H1 (cell line): ENCODE data around the gene TOP2B. TPM values are rescaled to one million over a fixed set of nuclear protein-coding genes. Genes with fewer than 3 reads are reported as not detected.

Source experiments
- CTCF ChIA-PET: fragments of 300-600 bp; sonication (Branson Sonifier 250); formaldehyde crosslinking; loops from one replicate; lab custom pipeline; 2021; ENCODE audit not compliant: partially characterized antibody; lab: Charles Lee
- POLR2A ChIA-PET: fragments of 300-600 bp; sonication (Branson Sonifier 250); formaldehyde crosslinking; loops from one replicate; lab custom pipeline; 2021; ENCODE audit warnings: inconsistent platforms; ENCODE audit not compliant: partially characterized antibody; lab: Charles Lee
- DNase-seq, 2 experiments: peaks; one replicate each; pipeline versions ENCODE4 v3.0.0 to v3.0.0-alpha.2; 2010 to 2022; ENCODE audit warnings: low spot score in 2 of 2, low read depth in 1 of 2, mixed read lengths in 1 of 2
- FAIRE-seq: peaks from 2 replicates; lab custom pipeline; 2011; peaks lifted over from hg19 to GRCh38; lab: Jason Lieb, UNC
- H2AFZ ChIP-seq: 2 replicates; pipeline ENCODE4 v1.8.1; 2012; ENCODE audit warnings: low read length, inconsistent platforms
- H2AK5ac ChIP-seq: 2 replicates; pipeline ENCODE4 v1.6.1; 2013; ENCODE audit warnings: low read depth, low read length
- H2BK120ac ChIP-seq: replicated peaks from 2 replicates; pipeline ENCODE3; 2013; ENCODE audit warnings: low read depth, low read length, inconsistent platforms
- H2BK12ac ChIP-seq: 2 replicates; pipeline ENCODE4 v1.6.1; 2013; ENCODE audit warnings: low read depth, low read length
- H2BK15ac ChIP-seq: 2 replicates; pipeline ENCODE4 v1.6.1; 2013; ENCODE audit warnings: low read length
- H2BK20ac ChIP-seq: 2 replicates; pipeline ENCODE4 v1.6.1; 2013; ENCODE audit warnings: low read length
- H2BK5ac ChIP-seq: 2 replicates; pipeline ENCODE4 v1.6.1; 2013; ENCODE audit warnings: low read depth, low read length
- H3K14ac ChIP-seq: 2 replicates; pipeline ENCODE4 v1.6.1; 2013; ENCODE audit warnings: inconsistent platforms; ENCODE audit not compliant: insufficient read length
- H3K18ac ChIP-seq: 2 replicates; pipeline ENCODE4 v1.6.1; 2013; ENCODE audit warnings: low read length; ENCODE audit errors: extremely low read depth
- H3K23ac ChIP-seq: 2 replicates; pipeline ENCODE4 v1.6.1; 2013; ENCODE audit warnings: inconsistent platforms; ENCODE audit not compliant: insufficient read length
- H3K23me2 ChIP-seq: 2 replicates; pipeline ENCODE4 v1.6.1; 2013; ENCODE audit warnings: low read depth, low read length
- H3K27ac ChIP-seq: 2 replicates; pipeline ENCODE4 v1.6.1; 2011; ENCODE audit warnings: low read depth, low read length, inconsistent platforms
- H3K27me3 ChIP-seq, 4 experiments: replicated peaks in 1 of 4; 1 replicate in 1 of 4; 2 replicates in 3 of 4; pipeline versions ENCODE4 v1.6.1 to v1.8.1; 2011 to 2013; ENCODE audit warnings: low read length in 3 of 4, mild to moderate bottlenecking in 3 of 4, inconsistent platforms in 2 of 4, mixed read lengths in 2 of 4, moderate library complexity in 1 of 4; ENCODE audit not compliant: control insufficient read depth in 3 of 4, insufficient read depth in 3 of 4; ENCODE audit errors: extremely low read depth in 1 of 4
- H3K36me3 ChIP-seq, 4 experiments: 2 replicates each; pipeline versions ENCODE4 v1.6.1 to v1.8.1; 2011 to 2013; ENCODE audit warnings: mild to moderate bottlenecking in 4 of 4, low read length in 3 of 4, moderate library complexity in 2 of 4, control low read depth in 1 of 4, inconsistent platforms in 1 of 4; ENCODE audit not compliant: insufficient read depth in 4 of 4, control insufficient read depth in 2 of 4
- H3K4ac ChIP-seq: replicated peaks from 2 replicates; pipeline ENCODE3; 2013; ENCODE audit warnings: low read length, low read depth, mixed read lengths, inconsistent platforms; ENCODE audit not compliant: insufficient read length
- H3K4me1 ChIP-seq, 4 experiments: replicated peaks in 1 of 4; 1 replicate in 1 of 4; 2 replicates in 3 of 4; pipeline versions ENCODE4 v1.6.1 to v1.8.1; 2011 to 2013; ENCODE audit warnings: low read length in 3 of 4, inconsistent platforms in 2 of 4, mixed read lengths in 1 of 4; ENCODE audit not compliant: insufficient read depth in 4 of 4, control insufficient read depth in 3 of 4
- H3K4me2 ChIP-seq, 2 experiments: 2 replicates each; pipeline versions ENCODE4 v1.6.1 to v1.8.1; 2011 to 2013; ENCODE audit warnings: low read depth in 2 of 2, low read length in 2 of 2, control low read depth in 1 of 2, inconsistent platforms in 1 of 2, mild to moderate bottlenecking in 1 of 2; ENCODE audit not compliant: insufficient read depth in 1 of 2
- H3K4me3 ChIP-seq, 4 experiments: fragments of 200-600, 300-600 bp in 1 of 4; sonication (generic), shearing (Covaris generic), sonication (Bioruptor Twin) in 1 of 4; 2 replicates each; pipeline versions ENCODE4 v1.5.1 to v1.8.1; 2011 to 2016; ENCODE audit warnings: low read length in 4 of 4, low read depth in 3 of 4, control low read depth in 2 of 4, inconsistent platforms in 2 of 4, mild to moderate bottlenecking in 2 of 4, mixed read lengths in 1 of 4, moderate library complexity in 1 of 4; ENCODE audit not compliant: insufficient read depth in 2 of 4; ENCODE audit errors: extremely low read depth in 1 of 4
- H3K56ac ChIP-seq: replicated peaks from 2 replicates; pipeline ENCODE3; 2013; ENCODE audit warnings: low read depth, mild to moderate bottlenecking, mixed read lengths, low read length, inconsistent platforms; ENCODE audit not compliant: insufficient read length
- H3K79me1 ChIP-seq: 2 replicates; pipeline ENCODE4 v1.6.1; 2013; ENCODE audit warnings: low read depth, low read length, control low read depth
- H3K79me2 ChIP-seq, 2 experiments: 2 replicates each; pipeline versions ENCODE4 v1.6.1 to v1.8.1; 2012 to 2013; ENCODE audit warnings: low read length in 2 of 2, mild to moderate bottlenecking in 2 of 2, inconsistent platforms in 1 of 2; ENCODE audit not compliant: insufficient read depth in 2 of 2, control insufficient read depth in 1 of 2
- H3K9ac ChIP-seq, 4 experiments: replicated peaks in 1 of 4; 1 replicate in 1 of 4; 2 replicates in 3 of 4; pipeline versions ENCODE4 v1.6.1 to v1.8.1; 2011 to 2013; ENCODE audit warnings: low read depth in 3 of 4, low read length in 3 of 4, control low read depth in 2 of 4, mild to moderate bottlenecking in 2 of 4, moderate library complexity in 2 of 4, inconsistent platforms in 1 of 4; ENCODE audit errors: extremely low read depth in 1 of 4
- H3K9me3 ChIP-seq, 2 experiments: 2 replicates each; pipeline versions ENCODE4 v1.6.1 to v1.8.1; 2012 to 2013; ENCODE audit warnings: mild to moderate bottlenecking in 2 of 2, moderate library complexity in 2 of 2, control low read depth in 1 of 2, inconsistent platforms in 1 of 2, low read depth in 1 of 2, low read length in 1 of 2, mixed read lengths in 1 of 2; ENCODE audit not compliant: insufficient read depth in 2 of 2
- H4K20me1 ChIP-seq, 2 experiments: replicated peaks in 1 of 2; 2 replicates each; pipeline versions ENCODE3 to v1.8.1; 2011 to 2013; ENCODE audit warnings: inconsistent platforms in 2 of 2, low read length in 2 of 2, mild to moderate bottlenecking in 1 of 2; ENCODE audit not compliant: insufficient read depth in 2 of 2, control insufficient read depth in 1 of 2
- H4K5ac ChIP-seq: 2 replicates; pipeline ENCODE4 v1.6.1; 2013; ENCODE audit warnings: low read length, low read depth, mixed read lengths, inconsistent platforms; ENCODE audit not compliant: insufficient read length
- H4K8ac ChIP-seq: 2 replicates; pipeline ENCODE4 v1.8.0; 2013; ENCODE audit warnings: mild to moderate bottlenecking, moderate library complexity, low read length, inconsistent platforms; ENCODE audit not compliant: insufficient read depth; ENCODE audit errors: extremely low read depth
- H4K91ac ChIP-seq: replicated peaks from 2 replicates; pipeline ENCODE3; 2013; ENCODE audit warnings: low read length, mixed read lengths, inconsistent platforms; ENCODE audit not compliant: insufficient read length
- POLR2A ChIP-seq, 2 experiments: IDR thresholded peaks; 1 replicate in 1 of 2; 2 replicates in 1 of 2; pipeline ENCODE4 v1.6.1; 2011; ENCODE audit warnings: low read depth in 2 of 2, low read length in 2 of 2, mild to moderate bottlenecking in 2 of 2; ENCODE audit errors: control extremely low read depth in 1 of 2
- WGBS, 2 experiments: shearing (Covaris generic) in 1 of 2; methylation state at CpG; one replicate each; pipeline versions ENCODE4 v1.1.6 to v1.1.7; 2013 to 2015; ENCODE audit warnings: low lambda C conversion rate in 2 of 2, mixed read lengths in 2 of 2, inconsistent platforms in 1 of 2, low coverage in 1 of 2, missing lambda C conversion rate in 1 of 2; ENCODE audit not compliant: insufficient replicate concordance in 2 of 2, insufficient coverage in 1 of 2, insufficient read length in 1 of 2; ENCODE audit errors: extremely low coverage in 1 of 2, missing lambda C conversion rate in 1 of 2; 5-methylcytosine and 5-hydroxymethylcytosine counted together
- polyA plus RNA-seq, 7 experiments: library from polyadenylated mRNA; depleted of rRNA in 3 of 7; stranded (reverse) in 5 of 7; unstranded in 2 of 7; fragments of >200 nt in 5 of 7; fragments of 200-250 nt in 2 of 7; gene quantifications; 1 replicate in 5 of 7; 2 replicates in 1 of 7; 4 replicates in 1 of 7; pipeline versions ENCODE4 v1.2.1 to v1.2.3, GENCODE V29; 2011 to 2013; ENCODE audit warnings: missing spikeins in 2 of 7, mixed read lengths in 2 of 7
- total RNA-seq: library from RNA; stranded (reverse); fragmentation: NEBNext Ultra II Directional; extraction: Animal tissue kit (Norgen Biotek cat#: 25700); gene quantifications from 2 replicates; pipeline ENCODE4 v1.2.1, GENCODE V29; 2021

The TOP2B gene
- total and polyA plus RNA-seq, 2 of the 8 experiments (the other 6 are each of a cell fraction or from before 2014, with no cell fraction given): 34.9 to 206 TPM

GRCh38 chr3:25707268-25707926 lies 42.7 kb upstream of the TOP2B start:
- no peak for TF ChIP-seq POLR2A (IDR thresholded peaks at IDR 0.05; ENCODE audit: control extremely low read depth in 1 of 2, low read depth in 2 of 2, low read length in 2 of 2)
- CTCF ChIA-PET: interaction anchor here (0.9 to 1.2 kb wide), 2 partner anchors 12 to 31 kb away, joined by 3 to 4 read pairs; no protein-coding TSS in a partner anchor
- no peaks in the 10 kb centered on the region for H3K79me2 ChIP-seq
- POLR2A ChIA-PET: no interaction called here
- no peak overlapping the region for H2BK120ac ChIP-seq
- H3K4me2 ChIP-seq: no peak overlapping the region
- FAIRE-seq: no peak
- no peak overlapping the region for H4K5ac ChIP-seq
- H2AK5ac ChIP-seq: no peak overlapping the region
- no peak overlapping the region for H4K8ac ChIP-seq
- H3K27ac ChIP-seq: no peak overlapping the region
- no peaks in the 10 kb centered on the region for H3K27me3 ChIP-seq
- no peak overlapping the region for H2BK15ac ChIP-seq
- H3K56ac ChIP-seq: no peak overlapping the region
- no peaks in the 10 kb centered on the region for H4K20me1 ChIP-seq
- no peaks in the 10 kb centered on the region for H3K23me2 ChIP-seq
- H3K9ac ChIP-seq: no peak overlapping the region
- H3K23ac ChIP-seq: no peak overlapping the region
- no peaks in the 10 kb centered on the region for H3K9me3 ChIP-seq
- H4K91ac ChIP-seq: no peak overlapping the region
- H2AFZ ChIP-seq: no peak overlapping the region
- no peaks in the 10 kb centered on the region for H3K79me1 ChIP-seq
- no peak overlapping the region for H2BK20ac ChIP-seq
- no peak overlapping the region for H3K4ac ChIP-seq
- no peak overlapping the region for H3K14ac ChIP-seq
- 94% methylated on average over 2 of the region's 2 CpGs; no CpG with 5 or more reads in 1 of the 2 experiments for WGBS, 2 experiments
- DNase-seq: no peak
- no peak overlapping the region for H2BK5ac ChIP-seq
- H3K18ac ChIP-seq: no peak overlapping the region
- no peaks in the 10 kb centered on the region for H3K4me1 ChIP-seq
- H3K4me3 ChIP-seq: no peak overlapping the region
- no peak overlapping the region for H2BK12ac ChIP-seq
- H3K36me3 ChIP-seq: no peaks in the 10 kb centered on the region
